ENCODE measurements around the gene CLDN6.

CLDN6 gene

GRCh38 chr16:3027983-3028715, 10.2 kb upstream of the CLDN6 start:
- peak; percentile 76 to 87 for DNase-seq (ENCODE audit: low read depth in 2 of 2)

GRCh38 chr16:3027489-3027795, 9.5 kb upstream of the CLDN6 start:
- DNase-seq (ENCODE audit: low read depth in 2 of 2) = no peak

GRCh38 chr16:3026609-3027488, 8.9 kb upstream of the CLDN6 start:
- no peak for DNase-seq (ENCODE audit: low read depth in 2 of 2)

DNA sequence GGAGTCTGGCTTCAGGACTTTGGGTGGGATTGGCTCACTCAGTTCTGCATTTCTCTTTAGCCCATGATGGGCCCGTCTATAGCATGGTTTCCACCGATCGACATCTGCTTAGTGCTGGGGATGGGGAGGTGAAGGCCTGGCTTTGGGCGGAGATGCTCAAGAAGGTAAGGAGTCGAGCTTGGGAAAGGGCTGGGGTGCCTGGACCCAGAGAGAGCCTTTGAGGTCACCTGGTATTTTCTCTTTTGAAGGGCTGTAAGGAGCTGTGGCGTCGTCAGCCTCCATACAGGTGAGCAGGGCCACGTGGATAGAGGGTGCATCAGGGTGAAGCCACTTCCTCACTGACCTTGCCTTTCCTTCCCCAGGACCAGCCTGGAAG, 8.0 kb upstream of the CLDN6 start:
- DNase-seq (ENCODE audit: low read depth in 2 of 2) = no peak

GRCh38 chr16:3025032-3026002, 7.3 kb upstream of the CLDN6 start:
- DNase-seq (ENCODE audit: low read depth in 2 of 2) = no peak

GRCh38 chr16:3023669-3024478, 5.9 kb upstream of the CLDN6 start, which contains the start of the genes HCFC1R1 and THOC6:
HCFC1R1 (minus strand) TSS chr16:3023942; CDS start chr16:3023941, 1 bp downstream.
THOC6 (plus strand) TSS chr16:3024035; CDS start chr16:3024327, 292 bp downstream.
- peak; percentile 96 for DNase-seq (ENCODE audit: low read depth in 2 of 2)

- no peak for DNase-seq (ENCODE audit: low read depth in 2 of 2)
Measured at GRCh38 chr16:3023415-3023668, 5.4 kb upstream of the CLDN6 start.

DNA sequence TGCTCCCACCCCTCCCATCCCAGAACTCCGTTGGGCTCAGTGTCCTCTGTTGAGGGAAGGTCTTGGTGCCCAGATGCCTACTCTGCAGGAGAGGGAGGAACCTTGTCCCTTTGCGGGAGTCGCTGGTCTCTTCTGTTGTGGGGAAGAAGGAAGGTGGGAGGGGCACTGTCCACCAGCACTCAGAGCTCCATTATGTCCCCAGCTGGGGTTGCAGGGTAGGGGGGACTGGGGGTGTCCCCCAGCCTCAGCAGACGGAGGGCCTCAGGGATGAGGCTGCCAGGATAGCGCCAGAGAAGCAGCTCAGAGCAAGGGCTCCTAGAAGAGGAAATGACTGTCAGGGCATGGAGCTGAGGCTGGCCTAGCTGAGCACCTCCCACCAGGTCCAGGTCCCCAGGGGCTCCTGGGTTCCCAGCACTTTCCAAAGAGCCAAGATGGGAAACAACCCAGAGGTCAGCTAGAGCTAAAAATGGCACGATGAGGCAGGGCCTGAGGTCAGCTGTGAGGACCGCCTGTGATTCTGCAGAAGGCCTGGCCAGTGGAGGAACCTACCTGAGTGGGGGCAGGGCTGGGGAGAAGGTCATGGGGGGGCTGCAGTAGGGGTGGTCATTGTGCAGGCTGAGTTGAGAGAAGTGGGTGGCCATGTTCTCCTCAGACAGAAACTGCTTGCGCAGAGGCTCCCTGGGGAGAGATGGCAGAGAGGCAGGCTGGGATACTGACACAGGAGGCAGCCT, 4.9 kb upstream of the CLDN6 start:
- no peak for DNase-seq (ENCODE audit: low read depth in 2 of 2)

GRCh38 chr16:3022208-3022683, 4.3 kb upstream of the CLDN6 start:
- DNase-seq (ENCODE audit: low read depth in 2 of 2) = peak; percentile 77 to 92

DNA sequence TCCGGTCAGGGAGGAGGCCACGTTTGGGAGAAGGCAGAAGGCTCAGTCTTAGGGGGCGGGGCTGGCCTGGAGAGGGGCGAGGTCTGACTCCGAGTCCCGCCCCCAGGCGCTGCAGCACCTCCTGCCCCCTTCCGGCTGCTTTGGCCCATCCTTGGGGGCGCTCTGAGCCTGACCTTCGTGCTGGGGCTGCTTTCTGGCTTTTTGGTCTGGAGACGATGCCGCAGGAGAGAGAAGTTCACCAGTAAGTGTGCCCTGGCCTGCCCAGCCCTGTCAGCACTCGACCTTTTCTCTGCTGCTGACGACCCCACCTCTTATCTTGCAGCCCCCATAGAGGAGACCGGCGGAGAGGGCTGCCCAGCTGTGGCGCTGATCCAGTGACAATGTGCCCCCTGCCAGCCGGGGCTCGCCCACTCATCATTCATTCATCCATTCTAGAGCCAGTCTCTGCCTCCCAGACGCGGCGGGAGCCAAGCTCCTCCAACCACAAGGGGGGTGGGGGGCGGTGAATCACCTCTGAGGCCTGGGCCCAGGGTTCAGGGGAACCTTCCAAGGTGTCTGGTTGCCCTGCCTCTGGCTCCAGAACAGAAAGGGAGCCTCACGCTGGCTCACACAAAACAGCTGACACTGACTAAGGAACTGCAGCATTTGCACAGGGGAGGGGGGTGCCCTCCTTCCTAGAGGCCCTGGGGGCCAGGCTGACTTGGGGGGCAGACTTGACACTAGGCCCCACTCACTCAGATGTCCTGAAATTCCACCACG, 3.6 kb upstream of the CLDN6 start:
- DNase-seq (ENCODE audit: low read depth in 2 of 2) = peak; percentile 86 to 89

GRCh38 chr16:3020604-3021448, 2.8 kb upstream of the CLDN6 start:
- DNase-seq (ENCODE audit: low read depth in 2 of 2) = no peak

DNA sequence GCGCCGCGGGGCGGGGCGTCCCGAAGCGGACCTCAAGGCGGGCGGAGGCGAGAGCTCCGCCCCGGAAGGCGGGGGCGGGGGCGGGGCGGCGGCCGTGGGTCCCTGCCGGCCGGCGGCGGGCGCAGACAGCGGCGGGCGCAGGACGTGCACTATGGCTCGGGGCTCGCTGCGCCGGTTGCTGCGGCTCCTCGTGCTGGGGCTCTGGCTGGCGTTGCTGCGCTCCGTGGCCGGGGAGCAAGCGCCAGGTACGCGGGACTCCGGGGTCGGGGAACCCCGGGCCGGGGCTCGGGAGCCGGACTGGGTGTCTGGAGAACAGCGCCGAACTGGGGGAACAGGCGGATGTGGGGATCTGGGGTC, 2.2 kb upstream of the CLDN6 start, which contains the start of gene TNFRSF12A:
Gene TNFRSF12A, plus strand, starts transcription at position 122 of the 357 bp plus-strand sequence. Its CDS starts 30 bp downstream, at position 152.
- DNase-seq (ENCODE audit: low read depth in 2 of 2) = peak in 1 of 2 donors; percentile 55

DNA sequence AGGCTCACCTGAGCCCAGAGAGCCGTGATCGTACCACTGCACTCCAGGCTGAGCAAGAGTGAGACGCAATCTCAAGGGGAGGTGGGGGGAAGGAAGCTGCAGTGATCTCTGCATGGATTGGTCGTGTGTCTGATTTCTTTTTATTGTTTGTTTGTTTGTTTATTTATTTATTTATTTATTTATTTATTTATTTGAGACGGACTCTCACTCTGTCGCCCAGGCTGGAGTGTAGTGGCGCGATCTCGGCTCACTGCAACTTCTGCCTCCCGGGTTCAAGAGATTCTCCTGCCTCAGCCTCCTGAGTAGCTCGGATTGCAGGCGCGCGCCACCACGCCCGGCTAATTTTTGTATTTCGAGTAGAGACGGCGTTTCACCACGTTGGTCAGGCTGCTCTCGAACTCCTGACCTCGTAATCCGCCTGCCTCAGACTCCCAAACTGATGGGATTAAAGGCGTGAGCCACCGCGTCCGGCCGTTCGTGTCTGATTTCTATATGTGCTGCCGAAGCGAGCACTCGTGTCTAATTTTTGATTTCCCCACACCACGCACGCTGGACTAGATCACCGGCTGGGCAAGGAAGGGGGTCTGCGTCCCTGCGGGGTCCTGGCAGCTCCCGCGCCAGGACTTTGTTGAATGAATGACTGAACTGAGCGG, 1.7 kb upstream of the CLDN6 start:
- DNase-seq (ENCODE audit: low read depth in 2 of 2) = no peak

DNA sequence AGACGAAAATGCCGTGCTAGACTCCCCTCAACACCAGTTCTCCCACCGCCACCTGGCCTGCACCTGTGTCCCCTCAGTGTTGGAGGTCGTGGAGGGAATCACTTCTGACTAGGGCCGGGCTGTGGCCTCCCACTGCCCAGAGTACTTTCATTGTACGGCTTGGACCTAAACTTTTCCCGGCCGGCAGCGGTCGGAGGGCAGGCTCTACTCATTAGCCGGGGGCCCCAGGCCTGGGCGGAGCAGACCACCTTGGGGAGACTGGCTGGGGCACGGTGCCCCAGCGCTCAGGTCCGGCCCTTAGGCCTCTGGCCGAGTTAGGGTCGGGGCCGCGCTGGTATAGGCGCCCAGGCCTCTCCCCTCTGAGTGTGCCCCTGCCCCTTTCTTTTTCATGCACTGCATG, 639 bp downstream of the CLDN6 start:
- DNase-seq (ENCODE audit: low read depth in 2 of 2) = no peak

DNA sequence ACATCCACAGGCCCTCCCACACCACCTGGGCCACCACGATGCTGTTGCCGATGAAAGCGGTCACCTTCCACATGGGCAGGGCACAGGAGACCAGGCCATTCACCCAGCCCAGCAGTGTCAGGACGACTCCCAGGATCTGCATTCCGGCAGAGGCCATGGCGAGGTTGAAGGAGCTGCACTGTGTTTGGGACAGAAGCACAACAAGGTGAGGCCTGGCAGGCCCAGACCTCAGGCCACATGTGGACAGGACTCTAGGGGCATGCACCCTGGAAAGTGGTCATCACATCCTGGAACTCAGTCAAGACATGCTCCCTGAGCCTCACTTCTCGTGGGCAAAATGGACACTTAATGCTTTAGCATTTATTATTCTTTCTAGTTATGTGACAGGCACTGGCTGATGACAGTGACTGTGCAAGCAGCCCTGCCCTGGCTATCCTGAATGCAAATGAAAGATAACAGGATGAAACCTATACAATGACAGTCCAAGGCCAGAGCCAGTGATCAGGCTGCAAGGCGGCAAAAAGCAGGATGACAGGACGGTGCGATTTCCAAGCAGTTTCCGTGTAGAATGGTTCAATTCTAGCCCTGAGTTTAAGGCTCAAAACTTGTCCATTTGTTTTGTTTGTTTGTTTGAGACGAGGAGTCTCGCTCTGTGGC, 2.0 kb downstream of the CLDN6 start:
- DNase-seq (ENCODE audit: low read depth in 2 of 2) = no peak

GRCh38 chr16:3014971-3015370, 3.0 kb downstream of the CLDN6 start:
- DNase-seq (ENCODE audit: low read depth in 2 of 2) = no peak

DNA sequence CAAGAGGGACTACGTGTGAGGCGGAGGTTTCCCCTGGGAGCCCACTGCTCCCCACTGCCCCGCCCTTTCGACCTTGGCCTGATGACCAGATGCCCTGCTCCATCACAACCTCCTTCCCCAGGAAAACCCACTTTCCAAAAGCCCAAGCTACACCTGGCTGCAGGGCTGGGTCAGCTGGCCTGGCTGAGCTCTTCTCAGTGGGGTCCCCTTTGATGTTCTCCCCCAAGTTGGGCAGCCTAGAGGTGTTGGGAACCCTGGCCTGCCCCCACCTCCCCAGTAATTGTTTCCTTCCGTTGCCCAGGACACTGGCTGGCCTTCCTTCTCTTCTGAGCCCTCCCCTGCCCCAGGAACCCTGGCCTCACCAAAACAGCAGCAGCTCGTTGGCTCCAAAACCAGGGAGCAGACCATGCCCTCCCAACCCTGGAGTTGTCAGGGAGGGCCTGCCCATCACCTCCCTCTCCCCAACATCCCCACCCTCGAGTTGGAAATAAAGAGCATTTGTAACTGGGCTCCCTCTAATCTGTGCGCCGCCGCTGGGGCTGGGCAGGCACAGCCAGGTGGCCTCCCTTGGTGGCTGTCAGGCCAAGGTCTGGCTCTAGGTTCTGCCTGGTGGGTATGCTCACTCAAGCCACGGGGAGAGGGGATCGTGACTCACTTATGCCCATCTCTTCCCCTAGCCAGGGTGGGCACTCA, 3.8 kb downstream of the CLDN6 start:
- no peak for DNase-seq (ENCODE audit: low read depth in 2 of 2)

Measured in stimulated activated CD4-positive, alpha-beta T cell treated with anti-CD3 and anti-CD28 coated beads, Interleukin-15, amount 100 ng/mL, for 48 hours (primary cell).